Measurements from ENCODE around the gene PRSS27. TPM values are rescaled to one million over a fixed set of nuclear protein-coding genes. Genes with fewer than 3 reads are reported as not detected.

The PRSS27 gene
- total and polyA plus RNA-seq, 2 of the 8 experiments (the other 6 are each of a cell fraction or from before 2014, with no cell fraction given), result 1.3 to 7.5 TPM

DNA sequence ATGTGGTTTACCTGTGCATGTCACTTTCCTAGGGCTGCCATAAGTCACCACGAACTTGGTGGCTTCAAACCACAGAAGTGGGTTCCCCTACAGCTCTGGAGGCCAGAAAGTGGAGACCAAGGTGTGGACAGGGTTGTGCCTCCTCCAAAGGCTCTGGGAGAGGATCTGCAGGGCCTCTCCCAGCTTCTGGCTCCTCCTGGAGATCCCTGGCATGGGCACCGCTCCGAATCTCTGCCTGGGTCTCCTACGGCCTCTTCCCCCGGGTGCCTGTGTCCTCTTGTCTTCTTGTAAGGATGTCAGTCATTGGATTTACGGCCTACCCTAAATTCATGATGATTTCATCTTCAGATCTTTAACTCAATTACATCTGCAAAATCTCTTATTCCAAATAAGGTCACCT, 29.9 kb upstream of the PRSS27 start:
- no peak for FAIRE-seq
- H3K27ac ChIP-seq (ENCODE audit: low read depth, low read length), result no peak overlapping the region
- 95% methylated on average over 6 of the region's 6 CpGs; no CpG with 5 or more reads in 1 of the 2 experiments for WGBS, 2 experiments (ENCODE audit: extremely low coverage in 1 of 2, insufficient coverage in 1 of 2, insufficient read length in 1 of 2, insufficient replicate concordance in 2 of 2, low coverage in 1 of 2, low lambda C conversion rate in 2 of 2, missing lambda C conversion rate in 1 of 2)
- TF ChIP-seq SP4 (IDR thresholded peaks at IDR 0.05; ENCODE audit: low read length) (no peak), EGR1 (IDR thresholded peaks at IDR 0.05; ENCODE audit: borderline replicate concordance, low read depth, low read length) (no peak), GABPA (IDR thresholded peaks at IDR 0.05; ENCODE audit: borderline replicate concordance, insufficient read depth, low read length) (no peak), SP1 (IDR thresholded peaks at IDR 0.05; ENCODE audit: low read depth, low read length) (no peak), HDAC2 (IDR thresholded peaks at IDR 0.05; ENCODE audit: borderline replicate concordance in 1 of 2, low read depth in 2 of 2, low read length in 2 of 2) (no peak), RBBP5 (IDR thresholded peaks at IDR 0.05; ENCODE audit: borderline replicate concordance, low read depth, low read length) (no peak), PHF8 (conservative IDR thresholded peaks at IDR 0.05; ENCODE audit: low read depth, low read length) (no peak), SIN3A (conservative IDR thresholded peaks at IDR 0.05 in 1 of 2, IDR thresholded peaks at IDR 0.05 in 1 of 2; ENCODE audit: low read depth in 1 of 2, low read length in 2 of 2) (no peak), SUZ12 (IDR thresholded peaks at IDR 0.05; ENCODE audit: low read length) (no peak), NANOG (IDR thresholded peaks at IDR 0.05; ENCODE audit: insufficient read depth, low read depth, low read length, poor library complexity, severe bottlenecking) (no peak), POLR2A (IDR thresholded peaks at IDR 0.05; ENCODE audit: control extremely low read depth in 1 of 2, low read depth in 2 of 2, low read length in 2 of 2) (no peak), CBX5 (IDR thresholded peaks at IDR 0.05; ENCODE audit: low read depth, low read length) (no peak), SAP30 (IDR thresholded peaks at IDR 0.05; ENCODE audit: insufficient read depth, insufficient replicate concordance, low read length) (no peak), POU5F1 (IDR thresholded peaks at IDR 0.05; ENCODE audit: low read depth, low read length) (no peak)

More for the DNA sequence above, 29.9 kb upstream of the PRSS27 start:
- H3K9ac ChIP-seq (replicated peaks in 1 of 4; ENCODE audit: extremely low read depth in 1 of 4, low read depth in 3 of 4, low read length in 3 of 4), result no peak overlapping the region
- peaks cover 6 to 12% of the 10 kb centered on the region in 2 experiments for H4K20me1 ChIP-seq (replicated peaks in 1 of 2; ENCODE audit: control insufficient read depth in 1 of 2, insufficient read depth in 2 of 2, low read length in 2 of 2)
- no peak overlapping the region for H3K23ac ChIP-seq (ENCODE audit: insufficient read length)
- no peak overlapping the region for H2BK5ac ChIP-seq (ENCODE audit: low read depth, low read length)
- peaks cover 0 to 8% (median 5%) of the 10 kb centered on the region in 4 experiments; a peak in 6 of 7 replicates for H3K4me1 ChIP-seq (replicated peaks in 1 of 4; ENCODE audit: control insufficient read depth in 3 of 4, insufficient read depth in 4 of 4, low read length in 3 of 4)
- DNase-seq (ENCODE audit: low read depth in 1 of 2, low spot score in 2 of 2), result no peak
- H2BK12ac ChIP-seq (ENCODE audit: low read depth, low read length), result no peak overlapping the region
- H3K4ac ChIP-seq (replicated peaks; ENCODE audit: insufficient read length, low read depth, low read length), result no peak overlapping the region
- POLR2A ChIA-PET (ENCODE audit: partially characterized antibody), result interaction anchor here (1.1 to 8.3 kb wide), 5 partner anchors 9 to 31 kb away, joined by 3 to 180 read pairs (median 6); partner anchors contain the start of gene ELOB
- no peak overlapping the region for H3K4me3 ChIP-seq (ENCODE audit: extremely low read depth in 1 of 4, insufficient read depth in 2 of 4, low read depth in 3 of 4, low read length in 4 of 4)
- H3K36me3 ChIP-seq (ENCODE audit: control insufficient read depth in 2 of 4, insufficient read depth in 4 of 4, low read length in 3 of 4), result peaks cover 0 to 6% (median 0%) of the 10 kb centered on the region in 4 experiments; a peak in 1 of 8 replicates
- H4K91ac ChIP-seq (replicated peaks; ENCODE audit: insufficient read length, low read length), result no peak overlapping the region
- H3K56ac ChIP-seq (replicated peaks; ENCODE audit: insufficient read length, low read depth, low read length), result no peak overlapping the region
- CTCF ChIA-PET (ENCODE audit: partially characterized antibody), result interaction anchor here (1.2 to 1.3 kb wide), 2 partner anchors 12 to 89 kb away, joined by 3 to 4 read pairs; no protein-coding TSS in a partner anchor
- H2AK5ac ChIP-seq (ENCODE audit: low read depth, low read length), result no peak overlapping the region
- H3K14ac ChIP-seq (ENCODE audit: insufficient read length), result no peak overlapping the region
- H4K5ac ChIP-seq (ENCODE audit: insufficient read length, low read depth, low read length), result no peak overlapping the region
- H3K79me2 ChIP-seq (ENCODE audit: control insufficient read depth in 1 of 2, insufficient read depth in 2 of 2, low read length in 2 of 2), result peaks cover 19 to 28% of the 10 kb centered on the region in 2 experiments
- peaks cover 5% of the 10 kb centered on the region for H3K79me1 ChIP-seq (ENCODE audit: low read depth, low read length)
- H2BK20ac ChIP-seq (ENCODE audit: low read length), result no peak overlapping the region
- no peak overlapping the region for H2BK120ac ChIP-seq (replicated peaks; ENCODE audit: low read depth, low read length)
- peaks cover 8% of the 10 kb centered on the region; the same call in 1 of the 2 replicates for H3K23me2 ChIP-seq (ENCODE audit: low read depth, low read length)
- no peaks in the 10 kb centered on the region for H3K27me3 ChIP-seq (replicated peaks in 1 of 4; ENCODE audit: control insufficient read depth in 3 of 4, extremely low read depth in 1 of 4, insufficient read depth in 3 of 4, low read length in 3 of 4)
- H2BK15ac ChIP-seq (ENCODE audit: low read length), result no peak overlapping the region
- no peak overlapping the region for H2AFZ ChIP-seq (ENCODE audit: low read length)
- no peak overlapping the region for H4K8ac ChIP-seq (ENCODE audit: extremely low read depth, insufficient read depth, low read length)
- H3K9me3 ChIP-seq (ENCODE audit: insufficient read depth in 2 of 2, low read depth in 1 of 2, low read length in 1 of 2), result no peaks in the 10 kb centered on the region
- H3K18ac ChIP-seq (ENCODE audit: extremely low read depth, low read length), result no peak overlapping the region
- H3K4me2 ChIP-seq (ENCODE audit: insufficient read depth in 1 of 2, low read depth in 2 of 2, low read length in 2 of 2), result no peak overlapping the region; a peak in 1 of 4 replicates
